Colonic mucosa (tissue), 4 donors: ENCODE data around the gene NR3C1. TPM values are rescaled to one million over a fixed set of nuclear protein-coding genes. Genes with fewer than 3 reads are reported as not detected.

Experiments
- DNase-seq: peaks from one replicate; pipeline ENCODE4 v3.0.0-alpha.2; 2020
- H3K27ac ChIP-seq: fragments of 200-600 bp; one replicate; pipeline ENCODE4 v1.8.0; 2021
- H3K27me3 ChIP-seq: fragments of 200-600 bp; one replicate; pipeline ENCODE4 v1.8.0; 2021
- H3K36me3 ChIP-seq: fragments of 200-600 bp; one replicate; pipeline ENCODE4 v1.8.0; 2021
- H3K4me1 ChIP-seq: fragments of 200-600 bp; one replicate; pipeline ENCODE4 v1.8.0; 2021; ENCODE audit warnings: mild to moderate bottlenecking
- H3K4me3 ChIP-seq: fragments of 200-600 bp; one replicate; pipeline ENCODE4 v1.8.0; 2021
- H3K9ac ChIP-seq, 2 donors: one replicate each; pipeline ENCODE4 v1.7.0; 2013; ENCODE audit warnings: control low read depth in 2 of 2, low read depth in 2 of 2, low read length in 2 of 2
- H3K9me3 ChIP-seq: fragments of 200-600 bp; one replicate; pipeline ENCODE4 v1.8.0; 2021
- CTCF ChIP-seq: fragments of 200-600 bp; IDR thresholded peaks from one replicate; pipeline ENCODE4 v1.8.0; 2022; ENCODE audit warnings: antibody characterized with exemption, mild to moderate bottlenecking
- intact Hi-C: fragments of 100-400 bp; cut with DNase I; formaldehyde crosslinking; loops from one replicate; pipeline ENCODE4 v1.14.1; 2022
- total RNA-seq, 2 donors: library from RNA; stranded (reverse); fragmentation: NEBNext Ultra II Directional in 1 of 2; extraction: Animal tissue kit (Norgen Biotek cat#: 25700) in 1 of 2; gene quantifications; one replicate each; pipeline ENCODE4 v1.2.1, GENCODE V29; 2021
- donor health status: healthy.
- donor health status: DM: no; HTN: no; CAD: no.
- donor health status: DM: no; HTN: no; CAD: no.

The NR3C1 gene
- 10 to 100 TPM; 13.0 to 23.5 TPM for total RNA-seq

GRCh38 chr5:143403593-143404415 lies at the start of gene NR3C1:
Gene NR3C1, minus strand, starts transcription at chr5:143403686. Its CDS starts 2,847 bp downstream, at chr5:143400839.
- TF ChIP-seq CTCF: peak; percentile 34
- intact Hi-C loops: loop anchor here (10.0 kb wide), 2 partner anchors 389 to 421 kb away; no protein-coding TSS in a partner anchor
- H3K9me3 ChIP-seq: no peaks in the 10 kb centered on the region
- no peaks in the 10 kb centered on the region for H3K27me3 ChIP-seq
- H3K9ac ChIP-seq: peak within 1 kb of the TSS; percentile 73 to 80
- H3K4me3 ChIP-seq: peak within 1 kb of the TSS; percentile 58
- peak; percentile 81 for DNase-seq
- H3K4me1 ChIP-seq: no peaks in the 10 kb centered on the region
- H3K36me3 ChIP-seq: no peaks in the 10 kb centered on the region
- peak within 1 kb of the TSS; percentile 98 for H3K27ac ChIP-seq

GRCh38 chr5:143449772-143450171 lies 46.3 kb upstream of the NR3C1 start:
- intact Hi-C loops: no loop called here
- Histone ChIP-seq H3K27ac (no peak overlapping the region), H3K9me3 (no peaks in the 10 kb centered on the region), H3K27me3 (no peaks in the 10 kb centered on the region), H3K9ac (no peak overlapping the region), H3K4me3 (no peak overlapping the region), H3K36me3 (no peaks in the 10 kb centered on the region), H3K4me1 (no peaks in the 10 kb centered on the region)
- DNase-seq: no peak
- no peak for TF ChIP-seq CTCF

GRCh38 chr5:143448518-143448917 lies 45.0 kb upstream of the NR3C1 start:
- H3K9ac ChIP-seq: no peak overlapping the region
- no peaks in the 10 kb centered on the region for H3K27me3 ChIP-seq
- H3K36me3 ChIP-seq: no peaks in the 10 kb centered on the region
- H3K4me1 ChIP-seq: no peaks in the 10 kb centered on the region
- H3K27ac ChIP-seq: no peak overlapping the region
- H3K4me3 ChIP-seq: no peak overlapping the region
- no peak for DNase-seq
- no peaks in the 10 kb centered on the region for H3K9me3 ChIP-seq
- TF ChIP-seq CTCF: no peak
- intact Hi-C loops: no loop called here

- no peaks in the 10 kb centered on the region for H3K4me1 ChIP-seq
- no peaks in the 10 kb centered on the region for H3K9me3 ChIP-seq
- H3K9ac ChIP-seq: no peak overlapping the region
- no peak for DNase-seq
- no peaks in the 10 kb centered on the region for H3K36me3 ChIP-seq
- intact Hi-C loops: no loop called here
- no peak for TF ChIP-seq CTCF
- H3K27ac ChIP-seq: no peak overlapping the region
- H3K4me3 ChIP-seq: no peak overlapping the region
- no peaks in the 10 kb centered on the region for H3K27me3 ChIP-seq
These were observed 44.5 kb upstream of the NR3C1 start for GRCh38 chr5:143447983-143448382.

GRCh38 chr5:143446535-143447226 lies 43.2 kb upstream of the NR3C1 start:
- DNase-seq: no peak
- no peaks in the 10 kb centered on the region for H3K9me3 ChIP-seq
- no peaks in the 10 kb centered on the region for H3K27me3 ChIP-seq
- TF ChIP-seq CTCF: no peak
- no peak overlapping the region for H3K27ac ChIP-seq
- intact Hi-C loops: no loop called here
- no peaks in the 10 kb centered on the region for H3K36me3 ChIP-seq
- no peaks in the 10 kb centered on the region for H3K4me1 ChIP-seq
- H3K4me3 ChIP-seq: no peak overlapping the region
- no peak overlapping the region for H3K9ac ChIP-seq
